Measurements from ENCODE around the gene PNN. TPM values are rescaled to one million over a fixed set of nuclear protein-coding genes. Genes with fewer than 3 reads are reported as not detected.
A peak's percentile ranks its signal among the peaks of the same experiment; 100 is the strongest.

PNN gene
- total and polyA plus RNA-seq, 9 of the 15 experiments (the other 6 are each of a cell fraction or from before 2014, with no cell fraction given): 30.2 to 188 (median 69.7) TPM

- intact Hi-C loops (cut with micrococcal nuclease) (no loop called here), in situ Hi-C loops (cut with MboI) (no loop called here)
- H3K4me3 ChIP-seq: peak overlapping the region; percentile 96
- no peaks in the 10 kb centered on the region for H3K27me3 ChIP-seq (ENCODE audit: control insufficient read depth in 2 of 2, insufficient read depth in 2 of 2, low read length in 2 of 2)
- H3K79me2 ChIP-seq (ENCODE audit: control insufficient read depth, insufficient read depth, low read length): peaks cover 40% of the 10 kb centered on the region
- H3K9me1 ChIP-seq (ENCODE audit: control insufficient read depth, insufficient read depth, low read length): no peaks in the 10 kb centered on the region
- ChIA-PET POLR2A (no interaction called here), CTCF (ENCODE audit: low intra/inter-chr PET ratio) (no interaction called here)
- peak overlapping the region in 1 of 2 experiments; percentile 92; a peak in 2 of 4 replicates for H3K9ac ChIP-seq (ENCODE audit: insufficient read depth in 1 of 2, low read depth in 2 of 2, low read length in 2 of 2)
- BruUV-seq (replicated peaks): no TSS peak
- no peak for ATAC-seq
- H4K20me1 ChIP-seq (replicated peaks; ENCODE audit: control insufficient read depth, insufficient read depth, low read length): no peaks in the 10 kb centered on the region
- peak overlapping the region; percentile 10; the same call in 1 of the 3 replicates for H3K27ac ChIP-seq (ENCODE audit: extremely low read depth, low read depth, low read length)
- peaks cover 5 to 13% of the 10 kb centered on the region in 2 experiments; a peak in 4 of 5 replicates for H3K4me1 ChIP-seq (replicated peaks in 1 of 2; ENCODE audit: control insufficient read depth in 2 of 2, insufficient read depth in 2 of 2, low read length in 2 of 2)
- H3K9me3 ChIP-seq (replicated peaks; ENCODE audit: control insufficient read depth, insufficient read depth, low read depth, low read length): no peaks in the 10 kb centered on the region
- no peak for FAIRE-seq
- TF ChIP-seq ZNF347 (CRISPR knock-in tag; IDR thresholded peaks at IDR 0.05; ENCODE audit: low read depth) (no peak), NKRF (IDR thresholded peaks at IDR 0.05; ENCODE audit: borderline replicate concordance) (0 out of 2 replicates have a peak, but pooled peaks have one; percentile 30), ZSCAN29 (IDR thresholded peaks at IDR 0.05) (peak; percentile 44; the same call in 1 of the 2 replicates), PCBP2 (IDR thresholded peaks at IDR 0.05; ENCODE audit: low read depth, low read length, poor library complexity, severe bottlenecking) (no peak)
- DNase-seq (ENCODE audit: extremely low read depth in 1 of 4, low spot score in 3 of 4): no peak
- H2AFZ ChIP-seq (ENCODE audit: low read depth, low read length): no peak overlapping the region
- peak overlapping the region; percentile 95 for H3K4me2 ChIP-seq (ENCODE audit: insufficient read depth, low read length)
- H3K36me3 ChIP-seq (ENCODE audit: control insufficient read depth, insufficient read depth, low read length): peaks cover 14% of the 10 kb centered on the region; the same call in 1 of the 3 replicates
- WGBS (ENCODE audit: insufficient coverage, low coverage, missing lambda C conversion rate): 7% methylated on average over 4 of the region's 4 CpGs
Observed at GRCh38 chr14:39168591-39168990, 6.5 kb upstream of the PNN start.

All from K562 (cell line).